ENCODE results near the gene CASZ1.

The CASZ1 gene

DNA sequence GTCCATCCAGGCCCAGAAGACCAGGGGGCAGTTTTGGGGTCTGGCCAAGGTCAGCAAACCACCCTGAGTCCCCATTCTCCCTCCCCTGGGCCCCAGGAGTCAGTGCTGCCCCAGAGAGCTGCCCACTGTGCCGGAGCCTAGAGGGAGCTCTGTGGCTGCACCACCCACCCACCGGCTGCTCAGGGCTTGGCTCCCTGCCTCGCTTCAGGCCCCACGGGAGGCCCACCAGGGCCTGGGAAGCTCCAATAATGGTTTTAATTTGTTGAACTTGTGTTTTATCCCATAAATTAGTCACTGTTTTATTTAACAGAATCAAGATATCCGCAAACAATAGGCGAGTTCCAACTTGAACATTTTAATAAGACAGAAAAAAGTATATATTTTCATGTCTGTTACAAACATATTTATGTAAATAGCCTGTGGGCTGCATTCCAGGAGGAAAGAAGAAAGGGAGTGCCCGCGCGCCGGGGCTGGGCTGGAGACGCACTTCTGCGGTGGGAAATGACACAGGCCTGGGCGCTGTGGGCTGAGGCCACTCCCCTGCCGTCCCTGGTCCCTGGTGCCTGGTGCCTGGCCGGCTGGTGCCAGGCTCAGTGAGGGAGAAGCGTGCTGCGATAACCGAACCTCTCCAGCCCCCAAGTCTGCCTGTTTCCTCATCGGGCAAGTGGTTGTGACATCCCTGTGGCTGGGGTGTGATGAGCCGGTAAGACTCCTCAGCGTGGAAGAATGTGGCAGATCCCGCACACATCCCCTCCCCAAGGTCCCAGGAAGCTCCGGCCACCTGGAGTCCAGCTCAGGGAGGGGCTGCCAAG lies 161.2 kb downstream of the CASZ1 start:
- DNase-seq: no peak

DNA sequence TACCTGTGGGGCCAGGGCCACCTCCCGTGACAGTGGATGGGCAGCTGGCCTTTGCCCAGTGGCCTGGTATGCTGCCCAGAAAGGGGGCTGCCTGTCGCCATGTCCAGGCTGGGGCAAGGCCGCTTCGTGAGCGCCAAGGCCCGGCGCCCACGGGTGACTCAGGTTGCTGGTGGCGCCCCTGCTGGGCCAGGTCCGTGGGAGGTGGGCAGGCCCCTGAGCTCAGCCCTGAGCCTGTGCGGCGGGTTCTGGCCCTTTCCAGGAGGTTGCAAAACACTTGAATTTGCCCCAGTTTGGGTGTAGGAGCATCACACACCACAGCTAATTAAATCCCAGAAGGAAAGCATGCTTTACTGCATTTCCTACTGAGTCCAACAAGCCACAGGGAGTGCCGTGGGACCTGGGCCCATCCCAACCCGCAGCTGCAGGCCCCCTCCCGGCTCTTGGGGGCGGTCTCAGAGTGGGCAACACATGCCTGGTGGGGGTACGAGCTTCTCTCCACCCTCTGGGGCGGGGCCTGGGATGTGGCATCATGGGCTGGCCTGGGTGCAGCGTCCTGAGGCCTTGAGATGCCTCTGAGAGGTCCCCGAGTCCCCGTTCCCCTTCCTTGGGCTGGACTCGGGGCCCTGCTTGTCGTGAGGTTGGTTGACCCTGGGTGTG lies 161.9 kb downstream of the CASZ1 start:
- DNase-seq: no peak

DNA sequence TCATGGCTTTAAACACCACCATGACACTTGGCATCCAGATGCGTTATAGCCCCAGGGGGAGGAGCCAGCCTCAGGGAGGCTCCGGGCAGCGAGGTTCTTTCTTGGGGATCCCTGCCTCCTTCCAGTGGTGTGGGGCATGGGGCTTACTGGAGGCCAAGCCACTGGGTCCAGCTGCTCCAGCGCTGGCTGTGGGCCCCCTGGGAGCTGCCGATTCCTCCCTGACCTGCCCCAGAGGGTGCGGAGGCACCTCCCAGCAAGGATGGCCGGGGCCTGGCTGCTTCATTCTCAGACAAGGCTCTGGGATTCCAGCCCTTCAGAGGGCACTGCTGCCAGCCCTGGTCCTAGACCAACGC lies 162.4 kb downstream of the CASZ1 start:
- DNase-seq: no peak

DNA sequence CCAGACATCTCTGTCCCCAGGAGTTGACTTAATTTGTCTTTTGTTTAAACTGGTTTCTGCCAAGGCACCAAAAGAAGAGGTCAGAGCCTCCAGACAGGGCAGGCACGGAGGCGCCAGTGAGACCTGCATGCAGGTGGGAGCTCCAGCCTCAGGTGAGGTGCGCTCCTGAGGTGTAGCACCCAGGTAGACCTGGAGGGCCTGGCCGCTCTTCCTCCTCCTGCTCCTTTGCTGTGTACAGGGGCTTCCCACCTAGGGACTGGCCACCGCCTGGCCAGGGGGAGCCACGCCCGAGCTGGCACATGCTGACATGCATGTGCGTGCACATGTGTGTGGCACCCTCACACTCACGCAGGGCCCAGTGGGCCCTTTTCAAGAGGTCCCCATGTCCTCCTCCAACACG lies 163.0 kb downstream of the CASZ1 start:
- no peak for DNase-seq

DNA sequence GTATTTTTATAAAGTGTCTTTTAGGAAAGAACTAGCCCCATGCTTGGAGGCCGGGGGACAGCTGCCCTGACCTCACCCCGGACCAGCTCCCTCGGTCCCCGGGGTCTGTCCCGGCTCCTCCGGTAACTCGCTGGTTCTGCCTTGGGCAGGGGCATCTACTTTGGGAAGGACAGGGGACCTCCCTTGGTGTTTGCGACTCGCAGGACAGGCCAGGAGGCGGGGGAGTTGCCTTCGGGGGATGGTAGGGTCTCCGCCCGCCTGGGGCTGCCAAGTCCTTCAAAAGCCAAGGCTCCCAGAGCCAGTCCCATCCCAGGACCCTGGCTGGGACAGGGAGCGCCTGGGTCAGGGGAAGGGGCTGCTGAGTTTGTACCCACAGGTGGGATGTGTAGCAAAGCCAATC lies 163.8 kb downstream of the CASZ1 start:
- DNase-seq: no peak

DNA sequence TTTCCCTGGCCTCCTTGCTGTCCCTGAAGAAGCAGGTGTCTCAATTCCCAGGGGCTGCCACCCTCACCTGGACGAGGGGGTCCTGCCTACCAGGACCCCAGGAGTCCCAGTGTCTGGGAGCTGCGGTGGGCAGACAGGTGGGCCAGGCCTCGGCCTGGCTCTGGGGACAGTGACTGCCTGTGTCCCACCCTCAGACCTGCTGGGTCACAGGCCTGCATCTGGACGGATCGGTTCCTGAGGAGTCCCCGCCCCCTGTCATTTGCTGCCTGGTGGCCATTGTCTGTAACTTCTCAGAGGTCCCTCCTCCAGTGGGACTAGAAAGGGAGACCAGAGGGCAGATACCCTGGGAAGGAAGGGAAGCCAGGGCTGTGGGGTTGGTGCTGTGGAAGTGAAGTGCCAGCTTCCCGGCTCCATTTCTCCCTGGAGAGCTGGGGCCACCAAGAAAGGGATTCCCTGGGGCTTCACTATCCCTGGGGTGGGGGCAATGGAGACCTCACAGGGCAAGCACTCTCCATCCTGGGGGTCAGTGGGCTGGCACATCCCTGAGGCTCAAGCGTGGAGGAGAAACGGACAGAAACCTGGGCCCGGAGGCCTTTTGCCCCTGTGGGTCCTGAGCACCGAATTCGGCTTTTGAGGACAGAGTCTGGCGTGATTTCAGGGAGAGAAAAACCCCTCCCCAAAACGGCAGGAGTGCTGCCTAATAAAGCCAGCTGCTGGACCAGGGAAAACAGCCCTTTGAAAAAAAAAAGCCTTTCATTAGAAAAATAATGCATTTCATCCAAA lies 164.4 kb downstream of the CASZ1 start:
- DNase-seq: no peak

DNA sequence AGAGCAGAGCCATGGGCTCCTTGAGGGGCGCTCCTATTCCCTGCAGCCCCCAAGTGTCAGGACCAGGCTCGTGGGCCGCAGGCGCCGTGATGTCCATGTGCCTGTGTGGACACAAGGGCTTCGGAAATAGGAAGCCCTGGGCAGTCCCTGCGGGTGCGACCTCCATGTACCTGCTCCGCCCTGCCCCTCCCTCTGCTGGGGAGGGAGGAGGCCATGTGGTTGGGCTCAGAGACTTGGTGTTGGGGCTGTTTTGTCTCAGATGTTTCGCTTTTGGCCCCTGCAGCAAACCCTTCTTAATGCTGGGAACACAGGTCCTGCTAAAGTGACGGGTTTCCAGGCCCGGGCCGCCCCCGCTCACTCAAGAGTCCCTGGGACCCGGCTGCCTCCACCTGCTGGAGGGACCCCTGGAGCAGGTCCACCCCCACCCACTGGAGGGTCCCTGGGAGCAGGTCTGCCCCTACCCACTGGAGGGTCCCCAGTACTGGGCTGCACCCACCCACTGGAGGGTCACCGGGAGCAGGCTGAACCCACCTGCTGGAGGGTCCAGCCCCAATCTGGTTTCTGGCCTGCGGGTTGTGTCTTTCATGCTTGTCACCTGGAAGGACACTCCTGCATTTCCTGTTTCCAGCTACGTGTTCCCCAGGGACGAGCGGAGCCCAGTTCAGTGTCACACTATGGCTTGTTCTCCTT lies 165.2 kb downstream of the CASZ1 start:
- DNase-seq: no peak

DNA sequence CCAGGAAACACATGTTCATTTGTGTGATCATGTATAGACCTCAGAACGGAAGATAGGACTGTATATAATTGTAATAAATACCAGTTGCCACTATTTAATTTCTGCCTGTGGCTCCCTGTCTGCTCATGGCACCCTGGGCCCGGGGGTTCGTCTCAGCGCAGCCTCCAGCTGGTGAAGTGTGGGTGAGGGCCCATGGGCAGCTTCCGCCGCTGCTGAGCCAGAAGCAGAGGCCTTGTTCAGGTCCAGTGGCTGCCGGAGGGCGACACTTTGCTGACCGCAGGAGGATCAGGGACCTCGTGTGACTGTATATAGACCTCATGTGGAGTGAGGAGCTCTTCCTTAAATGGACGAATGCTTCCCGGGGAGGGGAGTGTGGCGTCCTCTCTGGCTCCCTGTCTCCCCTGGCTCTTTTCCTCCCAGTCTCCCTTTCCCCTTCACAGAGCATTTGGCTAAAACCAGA lies 165.8 kb downstream of the CASZ1 start:
- no peak for DNase-seq

DNA sequence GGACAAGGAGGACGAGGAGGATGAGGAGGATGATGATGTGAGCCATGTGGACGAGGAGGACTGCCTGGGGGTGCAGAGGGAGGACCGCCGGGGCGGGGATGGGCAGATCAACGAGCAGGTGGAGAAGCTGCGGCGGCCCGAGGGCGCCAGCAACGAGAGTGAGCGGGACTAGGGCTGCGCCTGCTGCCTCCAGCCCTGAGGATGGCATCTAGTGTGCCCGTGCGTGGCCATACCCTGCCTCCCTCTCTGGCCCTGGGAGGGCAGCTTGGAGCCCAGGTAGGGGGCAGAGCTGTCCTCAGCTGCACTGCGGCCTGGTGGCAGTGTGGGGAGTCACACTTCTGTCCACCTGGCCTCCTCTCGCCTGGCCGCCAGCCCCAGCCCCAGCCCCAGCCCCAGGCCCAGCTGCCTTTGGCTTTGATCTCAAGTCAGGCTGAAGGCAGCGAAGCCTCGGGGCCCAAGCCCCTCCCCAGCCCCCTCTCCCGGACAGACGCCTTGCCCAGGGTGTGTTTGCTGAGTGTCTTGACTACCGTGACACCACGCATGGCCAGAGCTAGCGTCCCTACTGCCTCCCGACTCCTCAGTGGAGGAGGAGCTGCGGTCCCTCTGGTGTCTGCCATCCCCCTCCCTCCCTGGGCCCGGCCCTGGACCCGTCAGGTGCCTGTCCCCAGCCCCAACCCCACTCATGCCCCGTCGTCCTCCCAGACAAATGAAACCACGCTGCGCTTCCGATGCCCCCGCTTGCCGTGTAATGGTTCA lies 166.5 kb downstream of the CASZ1 start:
- no peak for DNase-seq

DNA sequence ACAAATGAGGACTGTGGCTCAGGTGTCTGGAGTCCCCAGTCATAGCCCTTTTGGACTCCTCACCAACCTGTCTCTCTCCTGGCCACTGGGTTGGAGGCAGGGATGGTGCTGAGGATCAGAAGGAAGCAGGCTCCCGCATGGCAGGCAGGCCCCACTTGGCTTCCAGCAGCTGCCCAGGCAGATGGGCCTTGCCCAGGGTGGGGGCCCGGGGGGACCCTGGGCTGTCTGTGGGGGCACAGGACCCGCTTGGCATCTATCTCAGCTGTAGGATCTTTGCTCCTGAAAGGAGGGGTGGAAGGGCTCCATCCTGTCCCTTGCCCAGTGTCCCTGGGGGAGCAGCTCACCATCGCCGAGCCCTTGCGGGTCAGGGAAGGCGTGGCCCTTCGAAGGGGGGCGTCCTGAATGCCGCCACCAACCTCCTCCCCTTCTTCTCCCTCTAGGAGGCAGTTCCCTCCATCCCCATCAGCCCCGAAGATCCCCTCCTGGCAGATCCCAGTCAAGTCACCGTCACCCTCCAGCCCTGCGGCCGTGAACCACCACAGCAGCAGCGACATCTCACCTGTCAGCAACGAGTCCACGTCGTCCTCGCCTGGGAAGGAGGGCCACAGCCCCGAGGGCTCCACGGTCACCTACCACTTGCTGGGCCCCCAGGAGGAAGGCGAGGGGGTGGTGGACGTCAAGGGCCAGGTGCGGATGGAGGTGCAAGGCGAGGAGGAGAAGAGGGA lies 167.2 kb downstream of the CASZ1 start:
- no peak for DNase-seq

DNA sequence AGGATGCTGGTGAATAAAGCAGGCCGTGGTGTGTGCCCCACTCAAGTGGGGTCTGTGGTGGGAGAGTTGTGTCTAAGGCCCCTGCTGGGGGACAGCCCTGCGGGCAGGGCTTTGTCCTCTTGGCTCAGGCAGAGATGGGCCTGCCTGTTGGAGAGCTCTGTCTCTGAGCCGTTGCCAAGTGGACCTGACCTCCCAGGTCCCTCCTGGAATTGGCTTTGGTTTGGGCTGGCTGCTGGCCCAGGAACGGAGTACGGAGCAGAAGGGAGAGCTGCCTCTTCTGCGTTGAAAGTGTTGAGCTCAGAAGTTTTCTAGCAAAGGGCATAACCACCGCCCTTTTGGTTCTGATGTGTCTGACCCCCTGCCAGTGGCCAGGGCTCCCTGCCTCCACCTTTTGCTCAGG lies 167.8 kb downstream of the CASZ1 start:
- no peak for DNase-seq

DNA sequence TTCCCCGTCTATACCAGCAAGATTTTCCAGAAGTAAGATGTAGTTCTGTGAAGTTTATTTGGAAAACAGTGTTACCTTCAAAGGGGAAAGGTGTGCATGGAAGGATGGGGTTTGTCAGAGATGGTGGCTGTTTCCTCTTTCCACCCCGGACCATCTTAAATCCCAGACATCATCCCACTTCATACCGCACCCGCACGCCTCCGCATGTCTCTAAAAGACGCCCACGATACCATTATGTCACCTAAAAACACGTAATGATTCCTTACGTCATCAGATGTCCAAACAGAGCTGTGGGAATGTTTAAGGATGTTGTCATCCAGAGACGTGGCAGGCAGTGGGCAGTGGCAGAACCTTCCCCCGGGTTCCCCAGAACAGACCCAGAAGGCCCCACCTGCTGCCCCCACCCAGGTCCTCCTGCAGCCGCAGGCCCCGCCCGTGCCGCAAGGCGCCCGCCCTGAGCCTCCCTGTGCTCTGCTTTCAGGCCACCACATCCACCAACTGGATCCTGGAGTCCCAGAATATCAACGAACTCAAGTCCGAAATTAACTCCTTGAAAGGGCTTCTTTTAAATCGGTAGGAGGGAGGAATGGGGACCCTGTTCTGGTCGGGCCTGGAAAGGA lies 169.5 kb downstream of the CASZ1 start:
- no peak for DNase-seq

DNA sequence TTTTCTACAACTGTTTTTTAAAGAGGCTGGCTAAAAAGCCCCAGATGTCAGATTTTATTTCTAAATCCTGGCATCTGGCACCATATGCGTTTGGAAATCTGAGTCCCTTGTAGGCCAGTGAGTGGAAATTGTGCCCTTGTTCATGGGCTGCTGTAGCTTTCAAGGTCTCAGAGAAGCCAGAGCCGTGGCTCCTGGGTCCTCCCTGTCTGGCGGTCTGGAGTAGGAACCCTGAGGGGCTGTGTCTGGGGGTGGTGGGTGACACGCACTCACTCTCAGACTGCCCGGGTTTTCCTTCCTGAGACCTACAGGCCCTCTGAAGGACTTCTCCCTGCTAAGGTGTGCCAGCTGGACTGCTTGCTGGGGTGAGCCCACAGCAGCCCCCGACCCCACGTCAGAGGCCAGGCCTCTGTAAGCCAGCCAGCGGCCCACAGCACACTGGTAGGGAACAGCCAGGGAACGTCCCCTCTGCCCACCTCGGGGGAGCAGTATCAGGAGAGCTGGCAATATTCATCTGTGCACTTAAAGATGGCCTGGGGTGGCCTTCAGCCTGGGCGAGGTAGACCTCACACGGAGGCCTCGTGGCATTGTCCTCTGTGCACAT lies 170.2 kb downstream of the CASZ1 start:
- DNase-seq: no peak

DNA sequence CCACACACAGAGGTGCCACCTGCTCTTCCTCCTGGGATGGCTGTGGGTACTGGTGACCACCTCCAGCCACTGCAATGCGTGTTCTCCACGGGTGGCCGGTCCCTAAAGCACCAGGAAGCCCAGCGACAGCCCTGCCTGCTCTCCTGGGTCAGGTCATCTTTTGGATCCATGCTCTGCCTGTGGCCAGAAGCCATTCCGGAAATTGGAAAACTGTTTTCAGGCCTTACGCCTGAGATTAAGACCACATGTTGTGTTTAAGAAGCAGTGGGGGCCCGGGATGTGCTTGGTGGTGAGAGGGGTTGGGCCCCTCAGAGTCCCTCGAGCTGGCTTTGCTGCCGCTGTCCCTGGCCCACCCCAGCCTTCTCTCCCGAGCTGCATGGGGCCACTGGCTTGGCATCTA lies 170.9 kb downstream of the CASZ1 start:
- no peak for DNase-seq

DNA sequence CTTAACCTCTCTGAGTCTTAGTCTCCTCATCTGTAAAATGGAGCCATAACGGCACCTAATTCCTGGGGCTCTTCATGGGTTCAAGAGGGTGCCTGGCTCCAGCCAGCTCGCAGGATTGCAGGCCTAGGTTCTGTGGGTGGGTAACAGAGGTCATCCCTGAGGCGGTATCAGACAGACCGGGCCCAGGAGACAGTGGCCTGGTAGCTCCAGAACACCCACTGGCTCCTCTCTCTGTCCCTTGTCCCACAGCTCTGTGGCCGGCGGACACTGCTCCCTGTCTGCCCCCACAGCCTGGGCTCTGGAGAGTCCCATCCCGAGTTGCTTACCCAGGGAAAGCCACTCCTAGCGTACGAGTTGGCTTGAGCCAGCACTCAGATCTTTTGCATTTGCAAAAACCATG lies 171.4 kb downstream of the CASZ1 start:
- no peak for DNase-seq

DNA sequence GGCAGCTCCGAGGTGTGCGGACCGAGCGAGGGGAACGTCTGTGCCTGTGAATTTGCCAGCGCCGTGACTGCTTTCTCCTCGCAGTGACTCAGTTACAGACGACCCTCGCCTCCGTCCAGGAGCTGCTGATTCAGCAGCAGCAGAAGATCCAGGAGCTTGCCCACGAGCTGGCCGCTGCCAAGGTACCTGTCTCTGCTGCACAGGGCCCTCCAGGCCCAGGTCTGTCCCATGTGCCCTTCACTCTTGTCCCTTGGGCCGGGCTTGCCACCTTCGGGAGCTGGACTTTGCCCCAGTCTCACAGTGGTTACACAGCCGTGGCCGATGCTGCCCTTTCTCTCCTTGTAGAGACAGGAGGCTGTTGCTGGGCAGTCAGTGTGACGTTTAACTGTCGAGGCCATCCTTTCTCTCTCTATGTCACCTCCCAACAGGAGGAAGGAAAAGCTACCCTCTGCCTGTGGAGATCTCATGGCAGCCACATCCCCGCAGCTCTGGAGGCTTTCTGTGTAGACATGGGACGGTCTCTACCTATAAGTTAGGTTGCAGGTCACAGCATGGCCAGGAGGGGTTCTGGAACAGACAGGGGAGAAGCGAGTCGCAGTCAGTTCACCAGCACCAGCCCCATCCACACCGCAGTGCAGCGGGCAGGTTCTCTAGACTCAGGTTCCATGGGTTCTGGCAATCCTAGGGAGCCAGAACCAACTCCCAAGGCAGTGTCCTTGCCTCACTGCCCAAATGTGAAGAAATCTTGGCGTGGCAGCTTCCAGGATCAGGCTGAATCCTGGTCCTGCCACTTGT lies 172.0 kb downstream of the CASZ1 start:
- no peak for DNase-seq

DNA sequence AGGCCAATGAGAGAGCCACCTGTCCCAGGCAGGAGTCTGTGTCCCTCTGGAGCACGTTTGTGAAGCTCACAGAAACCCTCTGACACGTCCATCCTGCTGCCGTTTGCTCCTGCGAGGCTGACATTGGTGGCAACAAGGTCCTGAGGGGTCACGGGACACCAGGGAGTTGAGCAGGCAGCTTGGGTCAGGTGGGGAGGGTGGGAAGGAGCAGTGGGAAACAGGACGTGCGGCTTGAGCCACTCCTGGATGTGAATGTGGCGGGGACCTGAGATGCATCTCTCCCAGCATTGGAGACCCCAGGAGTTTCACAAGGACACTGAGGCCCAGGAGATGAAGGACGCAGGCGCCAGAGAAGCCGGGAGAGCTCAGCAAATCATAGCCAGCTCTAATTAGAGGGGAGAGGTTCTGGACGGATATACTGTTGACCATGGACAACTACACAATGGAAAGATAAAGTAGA lies 172.7 kb downstream of the CASZ1 start:
- no peak for DNase-seq

DNA sequence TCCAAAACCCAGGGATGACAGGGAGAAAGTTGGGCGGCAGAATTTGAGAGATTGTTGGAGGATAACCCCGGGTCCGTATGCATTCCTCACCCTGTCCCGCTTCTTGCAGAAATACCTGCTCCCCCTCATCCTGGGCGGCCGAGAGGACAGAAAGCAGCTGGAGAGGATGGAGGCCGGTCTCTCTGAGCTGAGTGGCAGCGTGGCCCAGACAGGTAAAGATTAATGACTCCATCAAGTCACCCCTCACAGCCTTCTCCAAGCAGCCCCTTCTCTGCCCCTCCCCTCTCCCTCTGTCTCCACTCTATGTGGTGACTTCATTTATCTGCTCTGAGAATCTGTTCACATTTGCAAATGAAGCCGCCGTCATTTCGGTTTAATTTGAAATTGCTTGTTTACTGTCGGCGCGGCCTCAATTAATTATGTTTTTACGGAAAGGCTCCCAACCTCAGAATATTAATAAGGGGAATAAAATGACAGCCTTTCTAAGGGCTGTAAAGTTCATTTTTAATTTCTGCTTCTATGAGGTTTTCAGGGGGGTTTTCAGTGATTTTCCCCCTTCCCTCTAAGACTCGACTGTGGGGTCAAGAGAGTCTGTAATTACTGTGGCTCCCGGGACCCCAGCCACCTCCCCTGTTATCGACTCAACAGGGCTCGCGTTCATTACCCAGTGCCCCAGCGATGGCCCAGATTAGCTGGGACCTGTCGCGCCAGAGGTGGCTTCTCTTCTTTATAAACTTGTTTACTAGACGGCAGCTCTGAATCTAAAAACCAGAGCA lies 173.3 kb downstream of the CASZ1 start:
- DNase-seq: no peak

DNA sequence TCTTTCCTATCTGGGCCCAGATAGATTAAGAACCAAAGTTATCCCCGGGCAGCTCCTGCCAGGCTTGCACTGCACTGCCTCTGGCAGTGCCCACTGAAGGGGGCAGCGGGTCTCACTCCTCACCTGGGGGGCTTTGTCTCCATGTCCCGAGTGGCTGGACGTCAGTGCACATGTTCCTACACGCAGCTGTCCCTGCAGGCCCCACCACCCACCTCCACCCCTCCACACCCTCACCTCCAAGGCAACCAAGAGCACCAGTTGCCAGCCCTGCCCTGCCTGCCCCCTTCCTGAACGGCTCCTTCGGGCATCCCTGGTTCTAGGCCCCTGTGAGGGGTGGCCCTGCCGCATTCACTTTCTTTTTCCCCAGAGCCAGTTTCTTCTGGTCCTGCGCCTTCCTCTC lies 174.5 kb downstream of the CASZ1 start:
- DNase-seq: no peak

Measured in CD4-positive, alpha-beta T cell treated with Interleukin-15 for 1 hour (primary cell).